Astrocyte of the hippocampus (primary cell): ENCODE data around the gene RPS6KL1.
A peak's percentile ranks its signal among the peaks of the same experiment; 100 is the strongest.

Experiments
- DNase-seq: peaks from one replicate; pipeline ENCODE4 v3.0.0; 2011; ENCODE audit warnings: low read depth, low spot score

Gene RPS6KL1

DNA sequence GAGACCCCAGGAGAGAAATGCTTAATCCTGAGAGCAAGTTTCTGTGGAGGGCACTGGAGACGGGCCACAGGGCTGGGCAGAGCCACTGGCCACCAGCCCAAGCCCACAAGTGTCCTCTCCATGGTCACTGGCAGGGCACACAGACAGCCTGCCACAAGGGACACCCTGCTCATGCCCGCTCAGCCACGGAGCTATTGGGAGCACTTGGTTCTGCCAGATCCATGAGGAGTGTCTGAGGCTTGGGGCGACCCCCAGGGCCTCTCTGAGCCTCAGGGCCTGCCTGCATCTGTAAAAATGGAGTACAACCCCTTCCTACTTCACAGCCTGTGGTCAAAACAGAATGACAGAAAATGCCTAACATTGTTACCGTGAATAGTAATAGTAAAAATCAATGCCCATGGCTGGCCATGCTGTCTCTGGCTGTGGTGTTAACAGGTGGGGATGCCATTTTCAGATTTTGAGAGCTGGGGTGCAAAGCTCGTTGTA is 29.2 kb upstream of the RPS6KL1 start:
- no peak for DNase-seq

DNA sequence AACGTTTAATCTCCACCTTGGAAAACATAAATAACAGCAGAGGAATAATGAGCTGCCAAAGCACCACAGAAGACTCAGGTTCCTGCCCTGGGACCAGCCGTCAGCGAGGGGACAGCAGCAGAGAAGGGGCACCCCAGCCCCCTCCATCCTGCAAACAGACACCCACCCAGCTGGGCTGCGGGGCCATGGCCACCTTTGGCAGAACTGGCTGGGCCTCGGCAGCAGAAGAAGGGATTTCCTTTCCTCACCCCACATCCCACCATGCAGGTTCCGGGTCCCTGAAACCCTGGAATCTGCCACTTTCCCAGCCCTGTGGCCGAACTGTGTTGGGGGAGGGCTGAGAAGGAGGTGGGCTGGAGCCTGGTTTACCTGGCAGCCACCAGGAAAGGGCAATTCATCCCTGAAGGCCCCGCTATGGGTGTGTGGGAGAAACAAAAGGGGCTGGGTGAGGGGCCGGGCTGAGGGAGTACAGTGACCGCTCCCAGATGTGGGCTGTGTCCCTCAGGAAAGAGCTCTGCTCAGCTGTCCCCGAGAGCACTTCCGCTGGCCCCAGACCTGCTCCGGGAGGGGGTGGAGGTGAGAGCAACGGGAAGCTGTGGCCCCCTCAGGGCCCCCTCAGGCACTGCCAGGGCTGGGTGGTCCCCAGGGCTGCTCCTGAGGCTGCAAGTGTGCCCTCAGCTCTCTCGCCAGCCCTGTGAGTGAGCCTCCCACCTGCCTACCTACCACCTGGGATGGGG is 28.6 kb upstream of the RPS6KL1 start:
- DNase-seq, result no peak

DNA sequence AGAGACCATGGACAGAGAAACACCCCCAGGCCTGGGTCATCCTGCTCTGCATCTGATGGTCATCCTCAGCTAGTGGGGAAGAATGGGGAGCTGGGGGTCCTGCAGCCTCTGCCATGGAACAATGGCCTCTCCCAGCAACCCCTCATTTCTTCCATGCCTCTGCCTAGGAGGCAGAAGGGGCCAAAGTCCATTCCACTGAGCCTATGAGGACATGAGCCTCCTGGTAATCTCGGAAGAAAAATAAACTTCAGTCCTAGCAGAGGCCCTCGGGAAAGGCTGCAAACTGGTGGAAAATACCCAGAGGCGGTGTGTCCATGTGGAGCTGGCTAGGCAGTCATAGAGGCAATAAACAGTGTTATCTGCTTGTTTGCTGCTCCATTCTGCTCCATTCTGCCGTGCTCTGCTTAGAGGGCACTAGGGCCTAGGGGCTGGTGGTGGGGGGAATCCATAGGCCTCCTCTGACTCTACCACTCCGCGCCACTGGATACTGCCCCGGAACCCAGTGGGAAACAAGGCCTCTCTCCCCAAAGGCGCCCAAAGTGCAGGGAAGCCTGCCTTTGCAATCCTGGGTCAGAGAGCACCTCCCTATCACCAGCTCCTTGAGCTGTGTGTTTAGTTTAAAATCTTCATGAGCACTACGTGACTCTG is 27.9 kb upstream of the RPS6KL1 start:
- no peak for DNase-seq

DNA sequence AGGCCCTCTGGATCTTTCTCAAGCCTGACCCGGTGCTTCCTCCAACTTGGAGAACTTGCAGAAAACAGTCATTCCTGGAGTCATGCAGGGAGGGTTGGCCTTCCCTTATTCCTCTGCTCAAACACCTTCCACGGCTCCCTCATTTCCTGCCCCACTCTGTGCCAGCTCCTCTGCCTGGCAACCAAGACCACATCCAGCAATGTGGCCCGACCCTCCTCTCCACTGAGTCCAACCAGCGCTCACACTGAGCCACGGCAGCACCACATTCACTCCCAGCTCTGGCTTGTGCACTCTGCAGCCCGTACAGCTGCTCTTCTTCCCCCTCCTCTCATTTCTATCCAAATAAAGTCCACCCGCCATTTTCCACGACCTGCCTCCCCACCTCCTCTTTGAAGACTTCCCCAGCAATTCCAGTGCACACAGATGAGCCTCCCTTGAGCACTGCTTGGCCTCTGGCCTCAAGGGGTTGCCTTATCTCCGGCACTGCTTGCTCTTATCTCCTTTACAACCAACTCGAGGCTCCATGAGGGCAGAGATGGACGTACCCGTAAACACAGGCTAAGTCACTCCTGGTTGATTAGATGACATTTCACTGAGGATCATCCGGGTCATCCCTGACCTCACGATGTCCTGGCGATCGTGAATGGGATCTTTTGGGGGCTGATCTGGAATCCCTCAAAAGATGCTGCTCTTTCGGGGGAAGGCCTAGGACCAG is 27.0 kb upstream of the RPS6KL1 start:
- DNase-seq, result no peak

DNA sequence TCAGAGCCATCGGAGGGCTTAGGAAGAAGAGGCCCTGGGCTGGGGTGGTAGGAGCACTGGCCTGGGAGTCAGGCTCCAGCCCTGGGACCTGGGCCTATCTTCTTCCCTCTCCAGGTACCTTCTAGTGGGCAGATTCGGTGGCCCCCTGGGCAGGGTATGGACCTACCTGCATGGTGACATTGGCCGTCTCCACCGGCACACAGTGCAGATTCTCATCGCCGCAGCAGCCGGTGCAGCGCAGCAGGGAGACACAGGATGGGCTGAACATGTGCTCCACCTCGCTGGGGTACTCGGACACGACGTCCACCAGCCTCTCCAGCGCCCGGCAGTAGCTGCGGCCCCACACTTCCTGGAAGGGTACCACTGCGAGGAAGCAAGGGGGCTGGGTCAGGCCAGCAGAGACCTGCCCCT is 26.1 kb upstream of the RPS6KL1 start:
- no peak for DNase-seq

DNA sequence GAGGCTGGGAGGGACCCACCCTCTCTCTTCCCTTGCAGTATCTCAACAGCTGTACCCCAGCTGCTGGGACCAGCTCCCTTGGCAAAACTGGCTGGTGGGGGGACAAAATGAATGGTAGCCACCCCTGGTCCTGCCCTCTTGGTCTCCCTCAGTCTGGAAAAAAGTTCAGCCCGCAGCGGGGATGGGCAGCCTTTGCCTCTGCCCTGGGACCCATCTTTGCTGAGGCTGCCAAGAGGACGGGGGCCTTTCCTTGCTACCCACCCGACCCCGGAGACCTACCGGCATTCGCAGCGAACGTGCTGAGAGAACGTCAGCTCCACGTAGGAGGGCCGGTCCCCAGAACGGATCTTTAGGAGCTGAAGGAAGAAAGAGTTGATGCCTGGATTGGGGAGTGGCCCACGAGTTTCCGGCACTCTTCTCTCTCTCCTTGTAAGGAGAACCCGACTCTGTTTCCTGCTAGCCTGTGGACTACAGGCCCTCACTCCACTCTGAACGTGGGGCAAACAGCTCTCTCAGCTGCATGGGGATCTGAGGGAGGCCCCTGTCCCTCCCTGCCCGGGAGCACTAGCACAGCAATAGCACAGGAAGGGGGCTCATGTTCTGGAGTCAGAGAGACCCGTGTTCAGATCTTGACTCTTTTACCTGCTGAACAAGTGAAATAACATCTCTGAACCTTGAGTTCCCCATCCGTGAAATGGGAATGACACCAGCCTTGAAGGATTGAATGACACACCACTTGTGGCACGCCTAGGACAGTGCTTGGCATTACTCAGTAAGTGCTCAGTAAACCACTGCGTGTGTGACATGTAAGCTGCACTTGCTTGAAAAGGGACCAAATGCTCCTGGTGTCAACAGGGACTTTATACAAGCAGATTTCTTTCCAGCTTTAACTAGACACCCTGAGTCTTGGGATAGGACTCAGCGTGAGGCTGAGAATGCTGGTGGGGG is 25.4 kb upstream of the RPS6KL1 start:
- DNase-seq, result no peak

DNA sequence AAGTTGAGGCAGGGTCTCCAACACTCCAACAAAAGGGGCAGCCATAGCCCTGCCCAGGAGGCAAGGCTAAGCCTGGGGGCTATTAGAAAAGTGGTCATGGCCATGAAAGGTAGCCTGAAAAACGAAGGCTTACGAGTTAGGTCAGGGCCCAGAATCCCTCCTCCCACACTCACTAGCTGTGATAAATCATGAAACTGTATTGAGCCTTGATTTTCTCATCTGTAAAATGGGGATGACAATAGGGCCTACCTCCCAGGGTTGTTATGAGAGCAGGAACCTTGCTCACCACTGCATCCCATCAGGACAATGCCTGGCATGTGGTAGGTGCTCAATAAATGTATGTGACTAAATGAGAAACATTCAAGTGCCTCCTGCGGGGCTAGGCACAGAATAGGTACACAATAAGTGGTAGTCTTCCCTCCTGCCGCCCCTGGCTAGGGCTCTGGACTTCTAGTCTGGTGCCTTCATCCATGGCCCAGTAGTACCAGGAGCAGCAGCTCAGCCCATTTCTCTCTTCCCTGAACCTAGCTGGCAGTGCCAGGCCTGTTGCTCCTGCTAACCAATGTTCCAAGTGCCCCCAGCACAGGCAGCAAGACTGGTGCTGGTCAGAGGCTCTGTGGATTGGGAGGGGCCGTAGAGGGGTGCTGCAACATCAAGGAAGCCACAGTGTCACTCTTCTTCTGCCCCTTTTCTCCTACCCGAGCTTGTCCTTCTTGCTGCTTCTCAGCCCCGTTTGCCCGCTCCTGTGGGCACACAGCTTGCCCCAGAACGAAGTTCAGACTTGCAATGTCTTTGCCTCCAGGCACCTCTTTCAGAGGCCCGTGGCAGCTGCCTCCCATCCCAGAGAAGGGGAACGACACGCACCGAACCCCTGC is 24.5 kb upstream of the RPS6KL1 start:
- no peak for DNase-seq

DNA sequence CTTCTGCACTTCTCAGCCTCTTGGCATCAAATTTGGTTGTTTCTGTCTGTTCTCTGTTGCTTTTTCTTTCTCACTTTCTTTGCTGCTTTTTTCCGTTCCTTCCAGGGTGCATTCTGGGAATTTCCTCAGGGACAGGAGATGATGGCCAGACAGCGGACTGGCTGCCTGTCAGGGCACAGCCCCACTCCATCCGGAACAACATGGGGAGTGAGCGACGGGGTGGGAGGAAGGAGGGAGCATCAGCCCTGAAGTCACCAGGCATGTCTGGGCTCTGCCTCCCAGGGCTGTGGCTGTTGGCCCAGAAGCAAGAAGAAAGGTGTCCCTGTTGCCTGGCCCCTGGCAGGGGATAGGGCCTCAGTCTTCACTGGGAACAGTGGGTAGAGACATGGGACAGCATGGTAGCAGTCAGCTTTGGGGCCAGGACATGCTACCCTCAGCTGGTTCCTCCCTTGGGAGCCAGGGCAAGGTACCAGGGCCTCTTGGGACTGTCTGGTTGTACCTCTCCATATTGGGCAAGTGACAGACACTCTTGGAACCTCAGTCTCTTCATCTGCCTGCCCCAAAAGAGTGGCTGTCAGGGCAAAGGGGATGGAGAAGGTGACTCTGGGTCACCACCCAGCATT is 23.7 kb upstream of the RPS6KL1 start:
- no peak for DNase-seq

DNA sequence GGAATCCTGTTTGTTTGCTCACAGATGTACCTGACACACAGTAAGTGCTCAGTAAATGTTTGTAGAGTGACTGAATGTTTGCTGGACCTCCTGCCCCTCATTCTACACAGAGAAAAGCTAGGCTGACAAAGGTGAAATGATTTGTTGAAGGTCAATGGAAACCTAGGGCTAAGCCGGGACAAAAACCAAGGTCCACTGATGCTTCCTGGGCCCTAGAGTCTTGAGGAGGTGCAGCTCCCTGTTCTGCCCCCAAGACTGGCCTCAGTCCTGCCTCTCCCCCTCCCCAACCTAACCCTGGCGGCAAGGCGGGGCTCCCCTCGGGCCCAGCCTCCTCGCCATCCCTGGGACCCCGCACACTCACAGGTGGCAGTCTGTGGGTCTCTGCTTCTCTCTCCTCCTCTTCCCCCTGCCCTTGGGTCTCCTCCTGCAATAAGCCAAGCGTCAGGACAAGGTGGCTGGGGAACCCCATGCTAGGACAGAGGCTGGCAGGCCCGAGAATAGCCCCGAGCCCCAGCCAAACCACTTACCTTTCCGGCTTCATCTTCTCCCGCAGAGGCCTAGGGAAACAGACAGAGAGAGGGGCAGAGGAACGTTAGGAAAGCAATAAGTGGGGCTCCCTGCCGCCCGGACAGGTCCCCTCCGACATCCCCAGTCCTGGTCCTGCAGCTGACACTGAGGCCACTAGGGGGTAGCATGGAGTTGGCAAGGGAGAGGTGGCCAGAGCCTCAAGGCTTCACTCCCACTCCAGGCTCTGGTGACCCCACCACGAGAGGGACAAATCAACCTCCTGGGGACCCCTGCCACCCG is 23.0 kb upstream of the RPS6KL1 start:
- peak; percentile 86 for DNase-seq

DNA sequence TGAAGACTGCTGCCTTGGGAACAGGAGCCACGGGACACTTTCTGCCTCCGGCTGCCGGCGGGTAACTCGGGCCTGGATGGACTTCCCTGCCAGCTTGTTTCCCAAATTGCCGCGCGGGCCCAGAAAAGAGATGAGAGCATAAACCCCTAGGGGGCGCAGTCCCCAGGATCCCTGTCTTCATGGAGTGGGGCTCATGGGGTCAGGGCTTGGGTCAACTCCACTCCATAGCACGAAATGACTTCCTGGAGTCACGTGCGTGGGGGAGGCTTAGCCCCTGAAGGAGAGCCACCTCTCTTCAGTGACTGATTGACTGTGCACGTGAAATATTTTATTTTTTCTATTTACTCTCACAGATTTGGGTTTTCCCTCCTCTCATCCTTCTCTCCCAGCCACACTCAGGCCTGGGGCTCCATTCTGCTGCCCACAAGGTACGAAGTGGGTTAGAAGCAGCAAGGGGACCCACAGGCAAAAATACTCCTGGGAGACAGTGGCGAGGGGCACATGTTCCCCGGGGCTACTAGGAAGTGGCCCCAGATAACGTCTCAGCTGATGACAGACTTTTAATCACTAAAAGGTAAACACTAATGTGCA is 22.3 kb upstream of the RPS6KL1 start:
- DNase-seq, result peak; percentile 44

DNA sequence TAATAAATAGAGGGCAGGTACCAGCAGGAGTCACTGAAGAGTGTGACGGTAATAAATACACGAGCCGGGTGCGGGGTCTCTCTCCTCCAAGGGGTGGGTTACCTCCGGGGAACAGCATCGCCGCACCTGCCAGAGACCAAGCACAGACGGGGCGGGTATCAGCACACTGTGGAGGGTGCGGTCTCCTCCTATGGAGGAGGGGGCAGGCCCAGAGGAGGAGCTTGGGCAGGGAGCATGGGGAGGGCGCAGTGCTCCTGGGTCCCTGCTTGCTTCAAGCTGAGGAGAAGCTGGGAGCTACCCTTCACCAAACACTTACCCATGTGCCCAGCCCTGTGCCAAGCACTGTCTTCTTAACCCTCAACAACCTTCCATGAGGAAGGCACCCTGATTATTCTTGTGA is 19.5 kb upstream of the RPS6KL1 start:
- DNase-seq, result no peak

DNA sequence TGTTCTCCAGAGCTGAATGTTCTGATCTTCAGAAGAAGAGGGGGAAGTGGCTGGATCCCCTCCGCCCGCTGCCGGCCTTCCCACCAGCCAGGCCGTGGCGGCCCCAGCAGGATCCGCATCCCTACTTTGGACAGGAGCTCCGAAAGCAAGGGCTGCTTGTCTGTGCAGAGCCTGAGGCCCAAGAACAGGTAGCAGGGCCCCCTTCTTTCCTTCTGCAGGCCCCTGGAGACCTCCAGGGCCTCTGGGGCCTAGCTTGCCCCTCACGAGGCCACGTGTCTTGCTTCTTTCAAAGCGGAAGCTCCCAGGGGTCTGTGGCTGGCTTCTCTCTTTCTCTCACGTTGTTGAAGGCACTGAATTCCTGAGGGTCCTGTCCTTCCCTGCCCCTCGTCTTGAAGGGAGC is 19.1 kb upstream of the RPS6KL1 start:
- DNase-seq, result no peak

DNA sequence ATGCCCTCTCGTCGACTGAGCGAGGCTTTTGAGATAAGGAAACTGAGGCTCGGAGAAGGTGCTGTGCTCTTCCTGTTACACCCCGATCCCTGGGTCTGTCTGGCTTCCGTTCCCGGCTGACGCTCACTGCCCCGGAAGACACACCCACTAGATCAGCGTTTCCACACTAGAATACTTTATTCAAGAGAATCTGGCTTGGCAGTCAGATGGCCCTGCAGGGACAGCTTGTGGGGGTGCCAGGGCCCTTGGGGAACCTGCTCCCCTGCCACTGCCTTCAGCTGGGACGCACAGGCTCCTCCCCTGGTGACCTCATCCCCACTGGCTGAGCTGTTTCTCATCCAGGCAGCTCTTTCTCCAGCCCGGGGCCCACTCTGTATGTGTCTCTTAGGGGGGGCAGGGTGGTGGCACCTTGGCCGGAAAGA is 18.6 kb upstream of the RPS6KL1 start:
- peak; percentile 59 for DNase-seq

DNA sequence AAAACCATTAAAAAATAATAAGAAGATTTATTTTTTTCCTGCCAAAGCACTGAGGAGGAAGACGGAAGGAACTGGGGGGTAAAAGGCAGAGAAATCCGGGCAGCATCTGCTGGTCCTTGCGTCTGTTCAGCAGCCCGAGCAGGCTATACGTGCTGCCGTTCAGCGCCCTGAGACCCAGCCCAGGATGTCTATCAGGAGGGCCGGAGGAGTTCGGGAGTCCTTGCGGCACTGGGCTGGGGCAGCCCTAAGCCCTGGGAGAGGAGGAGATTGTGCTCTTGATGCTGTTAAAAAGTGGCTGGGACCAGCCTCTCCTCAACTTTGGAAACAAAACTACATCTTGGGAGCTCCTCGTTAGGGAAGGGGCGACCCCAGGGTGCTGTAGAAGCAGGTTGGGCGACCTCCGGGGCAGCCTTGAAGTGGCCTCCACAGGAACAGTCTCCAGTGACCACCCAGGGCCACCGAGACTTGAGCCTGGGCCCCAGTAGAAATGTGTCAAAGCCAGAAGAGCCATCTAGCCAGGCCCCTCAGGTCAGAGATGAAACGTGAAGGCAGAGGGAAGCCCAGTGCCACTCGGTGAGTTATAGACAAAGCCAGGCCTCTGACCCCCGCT is 18.0 kb upstream of the RPS6KL1 start:
- no peak for DNase-seq

DNA sequence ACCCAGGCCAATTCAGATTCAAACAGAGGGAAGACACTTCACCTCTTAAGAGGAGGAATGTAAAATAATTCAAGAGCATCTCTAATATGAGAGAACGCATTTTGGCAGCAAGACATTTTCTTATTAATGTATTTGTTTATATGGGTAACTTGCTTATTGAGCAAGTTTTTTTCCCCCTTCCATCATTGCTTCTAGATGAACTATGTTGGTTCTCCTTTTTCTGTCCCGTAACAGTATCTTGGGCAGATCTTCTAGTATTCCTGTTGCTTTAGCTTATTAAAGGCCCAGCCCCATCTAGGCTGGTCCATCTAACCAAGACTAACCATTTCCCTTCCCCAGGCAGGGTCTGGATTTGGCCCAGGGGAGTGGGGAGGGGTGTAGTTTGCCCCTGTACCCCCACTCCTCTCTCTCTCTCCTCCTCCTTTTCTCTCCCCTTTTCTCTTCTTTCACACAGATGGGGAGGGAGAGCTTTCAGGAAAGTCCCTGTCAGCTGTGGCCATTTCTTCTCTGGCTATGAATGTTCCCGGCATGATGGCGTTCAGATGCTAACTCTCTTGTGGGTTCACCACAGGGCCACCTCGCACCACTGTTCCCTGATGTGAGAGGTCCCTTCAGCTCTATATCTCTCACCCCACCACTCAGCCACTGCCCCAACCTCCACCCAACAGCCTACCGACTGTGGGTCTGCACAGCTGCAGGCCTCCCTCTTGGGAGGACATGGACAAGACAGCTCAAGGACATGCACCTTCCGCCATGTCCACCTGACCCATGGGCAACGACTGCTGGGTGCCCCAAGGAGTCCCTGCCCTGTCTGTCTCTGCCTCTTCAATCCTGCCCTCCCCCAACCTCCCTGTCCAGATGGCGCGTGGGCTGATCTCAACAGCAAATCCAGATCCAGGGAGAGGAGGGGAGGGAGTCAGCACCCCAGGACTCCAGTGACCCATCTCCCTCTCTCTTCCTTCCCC is 15.8 kb upstream of the RPS6KL1 start:
- no peak for DNase-seq

DNA sequence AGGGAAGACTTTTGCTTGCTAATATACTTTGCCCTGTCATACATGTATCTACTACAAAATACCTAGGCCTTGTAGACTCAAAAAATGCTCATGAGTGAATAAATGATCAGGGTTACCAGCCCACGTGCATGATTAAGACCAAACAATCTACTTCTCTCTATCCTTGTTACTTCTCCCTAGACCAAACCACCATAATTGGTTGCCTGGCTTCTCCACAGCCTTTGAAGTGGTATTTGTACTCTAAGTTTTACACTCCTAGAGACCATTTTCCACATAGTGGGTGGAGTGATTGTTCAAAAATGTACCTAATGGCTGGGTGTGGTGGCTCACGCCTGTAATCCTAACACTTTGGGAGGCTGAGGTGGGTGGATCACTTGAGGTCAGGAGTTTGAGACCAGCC is 14.1 kb upstream of the RPS6KL1 start:
- no peak for DNase-seq

DNA sequence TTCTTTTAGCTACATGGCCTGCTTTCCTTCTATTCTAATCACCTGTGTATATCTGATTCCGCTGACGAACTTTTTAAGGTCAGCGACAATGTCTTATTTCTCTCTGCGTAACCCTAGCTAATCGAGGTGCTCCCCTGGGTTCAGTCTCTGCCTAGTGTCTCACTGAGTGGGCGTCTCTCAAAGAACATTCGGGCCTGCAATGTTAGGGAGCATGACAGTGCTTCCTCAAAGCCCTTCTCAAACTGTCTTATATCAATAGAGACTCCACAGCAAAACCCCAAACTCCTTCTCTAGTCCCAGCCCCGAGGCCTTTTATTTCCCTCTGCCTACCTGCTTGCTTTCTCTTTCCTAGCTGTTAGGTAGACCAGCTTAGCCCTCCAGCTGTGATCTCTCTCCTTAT is 13.7 kb upstream of the RPS6KL1 start:
- DNase-seq, result no peak
